Body of pancreas (tissue), 4 donors: ENCODE measurements around the gene TLR9. TPM values are rescaled to one million over a fixed set of nuclear protein-coding genes. Genes with fewer than 3 reads are reported as not detected.

Experiments used
- ATAC-seq: fragments of 150-250 bp; one replicate; pipeline ENCODE4 v1.9.1; 2016
- DNase-seq, 4 donors: peaks; one replicate each; pipeline ENCODE4 v3.0.0-alpha.2; 2019
- H3K27ac ChIP-seq, 4 donors: fragments of 200-600 bp; sonication (generic); 1 replicate in 3 of 4; 2 replicates in 1 of 4; pipeline versions ENCODE4 v1.5.1 to v1.6.1; 2016 to 2019; ENCODE audit warnings: mild to moderate bottlenecking in 1 of 4, mixed read lengths in 1 of 4, moderate library complexity in 1 of 4
- H3K27me3 ChIP-seq, 2 donors: fragments of 200-600 bp; sonication (generic); one replicate each; pipeline ENCODE4 v1.6.0; 2016; ENCODE audit warnings: mild to moderate bottlenecking in 1 of 2
- H3K36me3 ChIP-seq, 2 donors: fragments of 200-600 bp; sonication (generic); replicated peaks in 1 of 2; 2 replicates each; pipeline ENCODE4 v1.5.1; 2016; ENCODE audit warnings: low read depth in 2 of 2; ENCODE audit not compliant: insufficient read depth in 1 of 2
- H3K4me1 ChIP-seq: fragments of 200-600 bp; sonication (generic); one replicate; pipeline ENCODE4 v1.6.0; 2016
- H3K4me3 ChIP-seq, 2 donors: fragments of 200-600 bp; sonication (generic); 1 replicate in 1 of 2; 2 replicates in 1 of 2; pipeline ENCODE4 v1.5.1; 2016 to 2019
- H3K9me3 ChIP-seq, 3 donors: fragments of 200-600 bp; sonication (generic); 1 replicate in 2 of 3; 2 replicates in 1 of 3; pipeline ENCODE4 v1.5.1; 2016
- CTCF ChIP-seq, 7 experiments: fragments of 450-650 bp in 4 of 7; fragments of 200-600 bp in 3 of 7; sonication (generic) in 3 of 7; IDR thresholded peaks; one replicate each; pipeline ENCODE4 v1.5.1; 2016 to 2019; ENCODE audit warnings: antibody characterized with exemption in 7 of 7
- POLR2A ChIP-seq, 3 donors: fragments of 450-650 bp; IDR thresholded peaks; one replicate each; pipeline ENCODE4 v1.6.1; 2016; ENCODE audit warnings: antibody characterized with exemption in 3 of 3, mild to moderate bottlenecking in 2 of 3
- WGBS, 2 donors: methylation state at CpG; one replicate each; pipeline ENCODE4 v1.1.5; 2017; 5-methylcytosine and 5-hydroxymethylcytosine counted together
- intact Hi-C: fragments of 100-400 bp; cut with DNase I; formaldehyde crosslinking; loops from one replicate; pipeline ENCODE4 v1.15.1; 2023
- total RNA-seq, 2 donors: library from RNA; depleted of rRNA; stranded (reverse); fragments of >200 nt; gene quantifications; one replicate each; pipeline ENCODE4 v1.1.0, GENCODE V29; 2016

TLR9 gene
- total RNA-seq, 2 donors from 2014 or later, result 0.26 TPM; not detected in 1

- no peak for TF ChIP-seq POLR2A (IDR thresholded peaks at IDR 0.05)
- TF ChIP-seq CTCF (IDR thresholded peaks at IDR 0.05), result no peak
- no peaks in the 10 kb centered on the region for H3K36me3 ChIP-seq
Measured at GRCh38 chr3:52175416-52176179, 49.8 kb downstream of the TLR9 start.

GRCh38 chr3:52174896-52175295 lies 50.5 kb downstream of the TLR9 start:
- ATAC-seq, result no peak
- WGBS, 2 donors, result 80 to 92% methylated on average over 8 to 9 of the region's 9 CpGs

More at GRCh38 chr3:52175416-52176179, 49.8 kb downstream of the TLR9 start:
- intact Hi-C loops, result no loop called here
- no peaks in the 10 kb centered on the region for H3K4me1 ChIP-seq
- no peaks in the 10 kb centered on the region for H3K9me3 ChIP-seq
- no peak overlapping the region for H3K27ac ChIP-seq
- DNase-seq, result no peak
- ATAC-seq, result no peak
- H3K4me3 ChIP-seq, result no peak overlapping the region
- WGBS, 2 donors, result 79 to 84% methylated on average over 14 of the region's 14 CpGs
- no peaks in the 10 kb centered on the region for H3K27me3 ChIP-seq

GRCh38 chr3:52173101-52173500 lies 52.3 kb downstream of the TLR9 start:
- no peak for TF ChIP-seq CTCF (IDR thresholded peaks at IDR 0.05)
- DNase-seq, result no peak
- Histone ChIP-seq H3K4me1 (no peaks in the 10 kb centered on the region), H3K27me3 (no peaks in the 10 kb centered on the region), H3K4me3 (no peak overlapping the region), H3K36me3 (no peaks in the 10 kb centered on the region), H3K27ac (no peak overlapping the region), H3K9me3 (no peaks in the 10 kb centered on the region)
- no peak for ATAC-seq
- WGBS, 2 donors, result 82% methylated on average over 1 of the region's 1 CpG; no CpG with 5 or more reads in 1 of the 2 donors
- intact Hi-C loops, result no loop called here

More at GRCh38 chr3:52174896-52175295, 50.5 kb downstream of the TLR9 start:
- Histone ChIP-seq H3K4me1 (no peaks in the 10 kb centered on the region), H3K27ac (no peak overlapping the region), H3K4me3 (no peak overlapping the region), H3K9me3 (no peaks in the 10 kb centered on the region), H3K36me3 (no peaks in the 10 kb centered on the region), H3K27me3 (no peaks in the 10 kb centered on the region)
- TF ChIP-seq CTCF (IDR thresholded peaks at IDR 0.05), result no peak
- TF ChIP-seq POLR2A (IDR thresholded peaks at IDR 0.05), result no peak
- DNase-seq, result no peak
- intact Hi-C loops, result no loop called here

GRCh38 chr3:52172262-52172757 lies 53.1 kb downstream of the TLR9 start:
- H3K27ac ChIP-seq, result no peak overlapping the region
- H3K9me3 ChIP-seq, result no peaks in the 10 kb centered on the region
- intact Hi-C loops, result no loop called here
- no peak for ATAC-seq
- WGBS, 2 donors, result 86 to 100% methylated on average over 2 to 5 of the region's 5 CpGs
- H3K4me3 ChIP-seq, result no peak overlapping the region
- H3K4me1 ChIP-seq, result no peaks in the 10 kb centered on the region
- DNase-seq, result no peak
- no peaks in the 10 kb centered on the region for H3K36me3 ChIP-seq
- TF ChIP-seq CTCF (IDR thresholded peaks at IDR 0.05) (no peak), POLR2A (IDR thresholded peaks at IDR 0.05) (no peak)
- no peaks in the 10 kb centered on the region for H3K27me3 ChIP-seq
